MM.1S (cell line): ENCODE measurements around the gene PSME2.

Source experiments
- DNase-seq: peaks from one replicate; pipeline ENCODE4 v3.0.0-alpha.2; 2015
- H2AFZ ChIP-seq: fragments of 300-600 bp; sonication (generic); 2 replicates; pipeline ENCODE4 v1.6.0; 2016; ENCODE audit warnings: antibody characterized with exemption, low read length
- H3F3A ChIP-seq: fragments of 300-600 bp; sonication (generic); 2 replicates; pipeline ENCODE4 v1.6.1; 2016; ENCODE audit warnings: mild to moderate bottlenecking, antibody characterized with exemption, low read length, moderate library complexity, mixed read lengths; ENCODE audit not compliant: insufficient read depth
- H3K27ac ChIP-seq: fragments of 300-600 bp; sonication (generic); 2 replicates; pipeline ENCODE4 v1.5.1; 2016; ENCODE audit warnings: mild to moderate bottlenecking, low read length
- H3K27me3 ChIP-seq: fragments of 300-600 bp; sonication (generic); replicated peaks from 2 replicates; pipeline ENCODE4 v1.6.0; 2016; ENCODE audit warnings: low read length; ENCODE audit not compliant: insufficient read depth
- H3K36me3 ChIP-seq: fragments of 300-600 bp; sonication (generic); replicated peaks from 2 replicates; pipeline ENCODE4 v1.6.1; 2016; ENCODE audit warnings: mild to moderate bottlenecking, low read length, mixed read lengths; ENCODE audit not compliant: insufficient read depth
- H3K4me1 ChIP-seq: fragments of 300-600 bp; sonication (generic); 2 replicates; pipeline ENCODE4 v1.6.1; 2016; ENCODE audit warnings: low read length, mixed read lengths
- H3K4me2 ChIP-seq: fragments of 300-600 bp; sonication (generic); 2 replicates; pipeline ENCODE4 v1.6.0; 2016; ENCODE audit warnings: low read depth, low read length
- H3K4me3 ChIP-seq: fragments of 300-600 bp; sonication (generic); 2 replicates; pipeline ENCODE4 v1.5.1; 2016; ENCODE audit warnings: low read length, mixed read lengths
- H3K79me2 ChIP-seq: fragments of 300-600 bp; sonication (generic); 2 replicates; pipeline ENCODE4 v1.6.1; 2016; ENCODE audit warnings: mixed run types, low read length, mixed read lengths
- H3K9ac ChIP-seq: fragments of 300-600 bp; sonication (generic); 2 replicates; pipeline ENCODE4 v1.6.1; 2016; ENCODE audit warnings: low read length, mixed read lengths
- H3K9me2 ChIP-seq: fragments of 300-600 bp; sonication (generic); replicated peaks from 2 replicates; pipeline ENCODE4 v1.6.1; 2016; ENCODE audit warnings: mild to moderate bottlenecking, low read length, mixed read lengths; ENCODE audit not compliant: insufficient read depth
- H3K9me3 ChIP-seq: fragments of 300-600 bp; sonication (generic); replicated peaks from 2 replicates; pipeline ENCODE4 v1.6.1; 2016; ENCODE audit warnings: mild to moderate bottlenecking, low read length, mixed read lengths; ENCODE audit not compliant: insufficient read depth
- H4K20me1 ChIP-seq: fragments of 300-600 bp; sonication (generic); 2 replicates; pipeline ENCODE4 v1.6.1; 2016; ENCODE audit warnings: mild to moderate bottlenecking, low read length, moderate library complexity, mixed read lengths; ENCODE audit not compliant: insufficient read depth
- CTCF ChIP-seq: fragments of 300-600 bp; sonication (generic); IDR thresholded peaks from 2 replicates; pipeline ENCODE4 v1.5.1; 2016; ENCODE audit warnings: antibody characterized with exemption, low read length, mixed read lengths
- EZH2 ChIP-seq: fragments of 300-600 bp; sonication (generic); optimal IDR thresholded peaks from 2 replicates; pipeline ENCODE3; 2017; ENCODE audit warnings: low read depth, mild to moderate bottlenecking, antibody characterized with exemption, low read length, mixed read lengths
- EZH2phosphoT487 ChIP-seq: fragments of 300-600 bp; sonication (generic); IDR thresholded peaks from 2 replicates; pipeline ENCODE4 v1.6.1; 2018; ENCODE audit warnings: antibody characterized with exemption, low read length

PSME2 gene

DNA sequence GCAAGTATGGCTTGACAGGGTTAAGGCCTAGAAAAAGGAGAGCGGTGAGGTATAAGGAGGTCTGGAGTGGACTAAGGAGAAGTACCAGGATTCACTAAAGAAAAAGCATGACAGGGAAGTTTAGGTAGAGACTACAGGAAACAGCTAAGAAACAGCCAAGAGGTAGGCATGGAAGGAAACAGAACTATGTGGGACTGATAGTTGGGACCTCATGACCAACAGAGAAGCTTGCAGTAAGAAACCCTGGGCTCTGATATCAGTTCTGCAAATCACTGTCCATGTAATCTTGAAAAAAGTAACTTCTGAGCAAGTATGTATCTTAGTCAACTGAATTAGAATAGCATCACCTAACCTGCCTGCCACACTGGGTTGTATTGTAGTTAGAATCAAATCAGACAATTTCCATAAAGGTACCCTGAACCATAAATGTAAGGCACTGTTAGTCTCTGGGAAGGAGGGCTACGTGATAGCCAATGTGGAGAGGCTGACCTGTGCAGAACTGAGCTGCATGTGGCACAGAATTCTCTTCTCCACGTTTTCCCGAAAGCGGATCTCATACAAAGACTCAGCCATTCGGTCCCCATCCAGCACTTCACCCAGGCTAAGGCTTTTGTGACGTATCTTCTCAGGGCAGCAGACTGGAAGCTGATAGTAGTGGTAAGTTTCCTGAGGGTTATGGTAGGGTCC, 47.9 kb upstream of the PSME2 start:
- TF ChIP-seq EZH2, result no peak
- Histone ChIP-seq H3K36me3 (no peaks in the 10 kb centered on the region), H4K20me1 (no peaks in the 10 kb centered on the region), H3K9me2 (no peaks in the 10 kb centered on the region), H3K4me1 (peaks cover 5% of the 10 kb centered on the region; the same call in 1 of the 2 replicates), H3K4me2 (peak overlapping the region; percentile 71; the same call in 1 of the 2 replicates), H3K9ac (peak overlapping the region; percentile 99; the same call in 1 of the 2 replicates), H3K27ac (no peak overlapping the region), H2AFZ (0 out of 2 replicates have a peak overlapping the region, but pooled peaks have one; percentile 70), H3K4me3 (peak overlapping the region; percentile 80), H3K27me3 (no peaks in the 10 kb centered on the region), H3K79me2 (peaks cover 23% of the 10 kb centered on the region), H3F3A (peaks cover 9% of the 10 kb centered on the region), H3K9me3 (no peaks in the 10 kb centered on the region)
- no peak for DNase-seq

DNA sequence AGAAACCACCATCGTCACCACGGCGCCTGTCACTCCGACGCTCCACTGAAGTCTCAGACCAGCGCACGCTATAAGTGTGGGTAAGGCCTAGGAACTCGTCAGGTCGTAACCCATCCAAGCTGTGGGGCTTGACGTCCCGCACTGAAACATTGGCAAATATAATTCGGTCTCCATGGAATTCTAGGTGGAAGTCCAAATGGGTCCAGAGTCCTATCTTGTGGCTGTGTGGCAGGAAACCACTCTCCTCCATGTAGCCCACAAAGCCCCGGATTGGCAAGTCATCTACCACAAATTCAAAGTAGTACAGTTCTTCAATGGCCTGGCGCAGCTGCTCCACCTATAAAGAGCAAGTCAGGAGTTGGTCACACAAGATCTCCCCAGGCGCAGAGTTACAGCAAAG, 46.5 kb upstream of the PSME2 start:
- no peaks in the 10 kb centered on the region for H3K9me2 ChIP-seq
- peaks cover 20% of the 10 kb centered on the region for H3F3A ChIP-seq
- no peaks in the 10 kb centered on the region for H3K9me3 ChIP-seq
- no peak overlapping the region for H3K4me2 ChIP-seq
- H3K4me1 ChIP-seq, result peaks cover 5% of the 10 kb centered on the region; the same call in 1 of the 2 replicates
- H3K9ac ChIP-seq, result no peak overlapping the region
- H3K27me3 ChIP-seq, result no peaks in the 10 kb centered on the region
- H3K27ac ChIP-seq, result no peak overlapping the region
- H3K4me3 ChIP-seq, result no peak overlapping the region
- no peaks in the 10 kb centered on the region for H3K36me3 ChIP-seq
- H4K20me1 ChIP-seq, result no peaks in the 10 kb centered on the region
- no peak for TF ChIP-seq EZH2
- TF ChIP-seq EZH2phosphoT487, result no peak
- no peak for TF ChIP-seq CTCF
- DNase-seq, result no peak
- no peak overlapping the region for H2AFZ ChIP-seq
- peaks cover 23% of the 10 kb centered on the region for H3K79me2 ChIP-seq

- no peak overlapping the region for H3K9ac ChIP-seq
- H3K36me3 ChIP-seq, result no peaks in the 10 kb centered on the region
These were observed 44.0 kb upstream of the PSME2 start for GRCh38 chr14:24190416-24190815.

More at GRCh38 chr14:24190416-24190815, 44.0 kb upstream of the PSME2 start:
- Histone ChIP-seq H3K27me3 (no peaks in the 10 kb centered on the region), H3K9me2 (no peaks in the 10 kb centered on the region), H4K20me1 (no peaks in the 10 kb centered on the region), H3F3A (peaks cover 14% of the 10 kb centered on the region), H3K27ac (no peak overlapping the region), H3K4me1 (peaks cover 10% of the 10 kb centered on the region; the same call in 1 of the 2 replicates), H2AFZ (no peak overlapping the region), H3K9me3 (no peaks in the 10 kb centered on the region), H3K4me2 (no peak overlapping the region), H3K79me2 (peaks cover 26% of the 10 kb centered on the region), H3K4me3 (no peak overlapping the region)
- DNase-seq, result no peak
- TF ChIP-seq CTCF (no peak), EZH2 (no peak)
